GM20000 (cell line): ENCODE results near the gene UBN1.

Source experiments
- DNase-seq: peaks from one replicate; pipeline ENCODE4 v3.0.0; 2012; ENCODE audit warnings: low spot score
- TF ChIP-seq, protein P1 (sequence below): IDR thresholded peaks from 2 replicates; pipeline ENCODE4 v1.5.1; 2012; ENCODE audit warnings: mild to moderate bottlenecking, control low read depth; ENCODE audit errors: extremely low read depth, missing control alignments

The UBN1 gene

DNA sequence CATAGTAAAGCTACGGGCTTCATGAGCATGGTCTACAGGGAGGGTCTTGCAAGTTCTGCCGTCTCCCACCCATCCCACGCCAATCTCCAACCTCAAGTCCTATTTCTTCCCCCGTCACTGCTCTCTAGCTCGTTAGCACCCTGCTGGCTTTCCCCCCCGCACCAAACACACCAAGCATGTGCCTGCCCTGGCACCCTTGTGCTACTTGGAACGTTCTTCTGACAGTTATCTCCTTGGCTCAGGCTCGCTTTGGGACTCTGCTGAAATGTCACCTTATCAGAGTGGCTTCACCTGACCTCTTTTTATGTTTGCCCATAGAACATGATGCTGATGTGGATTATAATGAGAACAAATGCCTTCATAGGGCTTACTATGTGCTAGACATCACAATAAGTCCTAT lies 22.1 kb upstream of the UBN1 start:
- TF ChIP-seq, protein P1, sequence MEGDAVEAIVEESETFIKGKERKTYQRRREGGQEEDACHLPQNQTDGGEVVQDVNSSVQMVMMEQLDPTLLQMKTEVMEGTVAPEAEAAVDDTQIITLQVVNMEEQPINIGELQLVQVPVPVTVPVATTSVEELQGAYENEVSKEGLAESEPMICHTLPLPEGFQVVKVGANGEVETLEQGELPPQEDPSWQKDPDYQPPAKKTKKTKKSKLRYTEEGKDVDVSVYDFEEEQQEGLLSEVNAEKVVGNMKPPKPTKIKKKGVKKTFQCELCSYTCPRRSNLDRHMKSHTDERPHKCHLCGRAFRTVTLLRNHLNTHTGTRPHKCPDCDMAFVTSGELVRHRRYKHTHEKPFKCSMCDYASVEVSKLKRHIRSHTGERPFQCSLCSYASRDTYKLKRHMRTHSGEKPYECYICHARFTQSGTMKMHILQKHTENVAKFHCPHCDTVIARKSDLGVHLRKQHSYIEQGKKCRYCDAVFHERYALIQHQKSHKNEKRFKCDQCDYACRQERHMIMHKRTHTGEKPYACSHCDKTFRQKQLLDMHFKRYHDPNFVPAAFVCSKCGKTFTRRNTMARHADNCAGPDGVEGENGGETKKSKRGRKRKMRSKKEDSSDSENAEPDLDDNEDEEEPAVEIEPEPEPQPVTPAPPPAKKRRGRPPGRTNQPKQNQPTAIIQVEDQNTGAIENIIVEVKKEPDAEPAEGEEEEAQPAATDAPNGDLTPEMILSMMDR, result no peak
- no peak for DNase-seq

DNA sequence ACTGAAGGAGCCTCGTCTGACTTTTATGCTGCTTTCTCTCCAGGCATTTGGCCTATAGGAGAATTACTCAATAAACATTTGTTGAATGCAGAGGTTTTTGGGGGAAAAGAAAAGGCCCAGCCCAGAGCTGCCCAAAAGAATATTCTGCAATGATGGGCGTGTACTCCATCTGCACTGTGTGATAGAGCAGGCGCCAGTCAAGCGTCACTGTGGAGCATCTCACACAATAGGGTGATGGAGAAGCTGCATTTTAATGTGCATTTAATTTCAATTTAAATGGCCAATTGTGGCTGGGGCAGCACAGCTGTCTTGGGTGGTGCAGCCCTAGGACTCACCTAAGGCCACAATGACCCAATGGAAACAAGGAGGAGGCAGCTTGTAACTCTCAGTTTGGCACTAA lies 20.8 kb upstream of the UBN1 start:
- TF ChIP-seq, protein P1, result no peak
- no peak for DNase-seq

DNA sequence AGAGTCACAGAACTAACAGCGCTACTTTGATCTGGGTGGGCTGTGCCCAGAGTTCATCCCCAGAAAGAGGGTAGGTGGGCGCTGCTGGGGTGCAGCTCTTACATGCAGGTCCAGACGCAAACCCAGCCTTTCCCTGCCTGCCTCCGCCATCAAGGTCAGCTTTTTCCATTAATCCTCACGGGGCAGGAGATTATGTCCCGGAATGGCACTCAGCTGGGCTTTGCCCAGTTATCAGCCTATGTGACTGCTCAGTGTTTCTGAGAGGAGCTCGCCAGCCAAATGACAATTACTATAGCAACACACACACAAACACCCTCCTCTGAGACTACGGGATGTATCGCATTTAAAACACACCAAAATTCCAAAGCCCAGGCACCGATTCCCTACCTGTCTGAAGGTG lies 20.3 kb upstream of the UBN1 start:
- TF ChIP-seq, protein P1, result no peak
- DNase-seq, result no peak

DNA sequence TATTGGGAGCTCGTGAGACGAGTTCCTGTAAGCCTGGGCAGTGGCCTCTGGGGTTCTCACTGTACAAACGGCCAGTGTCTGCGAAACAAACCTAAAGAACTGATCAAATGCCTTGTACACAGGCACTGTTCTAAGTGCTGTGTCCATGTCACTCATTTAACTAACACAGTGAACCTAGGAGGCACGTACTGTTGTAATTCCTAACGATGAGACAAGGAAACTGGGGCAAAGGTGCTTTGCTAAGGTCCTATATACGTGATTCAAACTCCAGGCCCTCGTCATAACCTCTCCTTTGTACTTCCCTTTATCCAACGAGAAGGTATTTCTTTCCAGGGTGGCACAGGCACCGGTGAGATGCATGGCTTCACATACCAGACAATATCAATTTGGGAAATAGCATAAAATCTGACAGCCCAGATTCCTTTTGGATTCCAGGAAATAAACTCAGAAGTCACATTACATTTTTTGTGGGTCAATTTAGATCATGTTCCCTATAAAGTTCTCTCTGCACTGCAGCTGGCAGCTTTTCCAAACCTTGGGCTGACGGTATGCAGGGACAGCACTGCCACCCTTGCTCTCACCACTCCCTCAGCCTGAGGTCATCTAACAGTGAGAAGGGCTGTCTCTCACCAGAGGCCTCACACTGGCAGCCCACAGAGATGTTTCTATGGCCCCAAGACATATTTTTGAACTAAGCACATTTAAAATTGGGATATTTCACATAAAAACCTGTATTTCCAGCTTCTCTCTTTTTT lies 18.5 kb upstream of the UBN1 start:
- TF ChIP-seq, protein P1, result no peak
- DNase-seq, result no peak

DNA sequence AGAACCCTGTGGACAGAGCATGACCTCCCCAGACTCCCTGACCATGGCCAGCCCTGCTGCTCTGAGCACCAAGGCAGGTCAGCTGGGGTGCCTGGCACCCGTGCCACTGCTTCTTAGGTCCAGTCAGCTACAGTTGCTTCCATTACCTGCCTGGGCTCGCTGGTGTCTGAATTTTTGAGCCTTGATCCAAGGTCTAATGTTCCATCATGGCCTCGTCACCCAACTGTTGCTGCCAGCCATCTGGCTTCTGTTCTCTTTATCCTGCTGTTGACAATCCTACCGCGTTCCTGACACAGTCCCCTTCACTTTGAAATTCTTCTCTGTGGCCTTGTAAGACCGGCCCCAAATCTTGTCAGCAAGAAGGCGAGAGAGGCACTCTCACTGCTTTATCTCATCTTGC lies 16.9 kb upstream of the UBN1 start:
- TF ChIP-seq, protein P1, result no peak
- no peak for DNase-seq

DNA sequence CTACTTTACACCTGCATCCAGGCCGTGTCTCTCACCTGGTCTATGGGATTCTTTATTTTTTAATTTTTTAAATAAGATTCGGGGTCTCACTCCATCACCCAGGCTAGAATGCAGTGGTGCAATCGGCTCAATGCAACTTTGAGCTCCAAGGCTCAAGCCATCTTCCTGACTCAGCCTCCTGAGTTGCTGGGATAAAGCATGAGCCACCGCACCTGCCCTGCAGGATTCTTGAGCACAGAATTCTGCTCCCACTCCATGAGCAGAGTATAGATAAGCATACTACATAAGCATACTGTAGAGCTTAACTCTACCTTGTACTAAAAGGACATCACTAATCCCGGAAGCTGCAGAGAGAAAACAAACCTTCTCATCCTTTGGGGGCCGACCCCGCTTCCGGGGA lies 15.7 kb upstream of the UBN1 start:
- TF ChIP-seq, protein P1, result no peak
- no peak for DNase-seq

DNA sequence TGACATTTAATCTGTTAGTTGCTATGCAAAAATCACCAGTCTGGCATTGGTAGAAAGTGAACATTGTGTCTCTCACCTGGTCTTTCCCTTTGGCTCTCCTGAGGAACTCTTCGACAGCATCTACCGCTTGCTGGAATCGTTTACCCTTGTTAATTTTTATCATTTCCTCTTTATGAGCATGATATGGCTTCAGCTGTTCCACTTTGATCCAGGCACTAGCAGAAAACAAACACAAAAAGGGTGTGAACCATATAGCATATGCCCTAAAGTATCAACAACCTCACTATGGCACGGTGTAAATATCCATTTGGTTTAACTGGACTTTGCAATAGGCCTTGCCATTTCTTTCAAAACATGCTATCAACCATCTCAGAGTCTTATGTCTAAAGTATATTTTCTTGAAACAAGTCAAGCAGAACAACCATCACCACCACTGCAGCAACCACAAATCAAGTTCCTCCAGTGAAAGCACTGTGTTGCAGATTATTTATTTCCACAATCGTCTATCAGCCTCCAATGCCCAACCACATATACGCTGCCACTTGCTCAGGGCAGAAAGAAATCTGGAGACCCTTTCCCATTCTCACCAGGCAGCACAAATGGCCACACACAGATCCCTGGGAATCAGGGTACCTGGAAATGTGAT lies 14.5 kb upstream of the UBN1 start:
- no peak for DNase-seq
- TF ChIP-seq, protein P1, result no peak
